GM20000 (cell line): Measurements from ENCODE around the gene TCAP.

Experiments used
- DNase-seq: peaks from one replicate; pipeline ENCODE4 v3.0.0; 2012; ENCODE audit warnings: low spot score
- TF ChIP-seq, protein P1 (sequence below): IDR thresholded peaks from 2 replicates; pipeline ENCODE4 v1.5.1; 2012; ENCODE audit warnings: mild to moderate bottlenecking, control low read depth; ENCODE audit errors: extremely low read depth, missing control alignments

Gene TCAP

DNA sequence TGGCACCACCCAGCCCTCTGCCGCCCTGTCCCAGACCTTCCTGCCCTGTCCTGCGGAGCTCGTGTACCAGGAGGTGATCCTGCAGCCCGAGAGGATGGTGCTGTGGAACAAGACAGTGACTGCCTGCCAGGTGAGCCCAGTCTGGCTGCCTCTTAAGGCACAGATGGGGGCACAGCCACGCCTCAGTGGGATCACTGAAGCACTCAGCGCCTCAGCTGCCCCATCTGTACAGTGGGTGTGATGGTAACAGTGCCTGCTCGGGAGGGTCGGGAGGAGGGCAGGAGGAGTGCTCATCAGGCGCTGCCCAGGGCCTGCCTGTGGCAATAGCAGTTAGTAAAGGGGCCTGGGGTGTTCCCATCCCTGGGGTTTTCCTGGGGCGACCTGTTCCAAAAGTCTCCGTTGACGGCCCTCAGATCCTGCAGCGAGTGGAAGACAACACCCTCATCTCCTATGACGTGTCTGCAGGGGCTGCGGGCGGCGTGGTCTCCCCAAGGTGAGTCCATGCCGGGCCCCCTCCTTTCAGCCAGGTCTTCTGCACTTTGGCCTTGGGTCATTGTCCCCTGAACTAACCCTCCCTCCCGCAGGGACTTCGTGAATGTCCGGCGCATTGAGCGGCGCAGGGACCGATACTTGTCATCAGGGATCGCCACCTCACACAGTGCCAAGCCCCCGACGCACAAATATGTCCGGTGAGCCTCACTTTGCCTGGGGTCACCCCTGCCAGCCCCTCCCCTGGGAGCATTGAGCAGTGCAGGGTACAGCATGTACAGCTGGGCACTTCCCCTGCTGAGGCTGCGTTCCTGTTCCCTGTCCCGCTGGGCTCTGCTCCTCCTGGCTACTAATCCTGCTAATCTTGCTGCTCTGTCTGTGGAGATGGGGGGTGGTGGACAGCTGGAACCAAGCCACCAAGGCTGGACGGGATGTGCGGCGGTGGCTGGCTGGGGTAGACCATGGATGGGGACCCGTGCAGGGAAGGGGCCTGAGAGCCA lies 4.5 kb upstream of the TCAP start:
- TF ChIP-seq, protein P1, sequence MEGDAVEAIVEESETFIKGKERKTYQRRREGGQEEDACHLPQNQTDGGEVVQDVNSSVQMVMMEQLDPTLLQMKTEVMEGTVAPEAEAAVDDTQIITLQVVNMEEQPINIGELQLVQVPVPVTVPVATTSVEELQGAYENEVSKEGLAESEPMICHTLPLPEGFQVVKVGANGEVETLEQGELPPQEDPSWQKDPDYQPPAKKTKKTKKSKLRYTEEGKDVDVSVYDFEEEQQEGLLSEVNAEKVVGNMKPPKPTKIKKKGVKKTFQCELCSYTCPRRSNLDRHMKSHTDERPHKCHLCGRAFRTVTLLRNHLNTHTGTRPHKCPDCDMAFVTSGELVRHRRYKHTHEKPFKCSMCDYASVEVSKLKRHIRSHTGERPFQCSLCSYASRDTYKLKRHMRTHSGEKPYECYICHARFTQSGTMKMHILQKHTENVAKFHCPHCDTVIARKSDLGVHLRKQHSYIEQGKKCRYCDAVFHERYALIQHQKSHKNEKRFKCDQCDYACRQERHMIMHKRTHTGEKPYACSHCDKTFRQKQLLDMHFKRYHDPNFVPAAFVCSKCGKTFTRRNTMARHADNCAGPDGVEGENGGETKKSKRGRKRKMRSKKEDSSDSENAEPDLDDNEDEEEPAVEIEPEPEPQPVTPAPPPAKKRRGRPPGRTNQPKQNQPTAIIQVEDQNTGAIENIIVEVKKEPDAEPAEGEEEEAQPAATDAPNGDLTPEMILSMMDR, result no peak
- no peak for DNase-seq

DNA sequence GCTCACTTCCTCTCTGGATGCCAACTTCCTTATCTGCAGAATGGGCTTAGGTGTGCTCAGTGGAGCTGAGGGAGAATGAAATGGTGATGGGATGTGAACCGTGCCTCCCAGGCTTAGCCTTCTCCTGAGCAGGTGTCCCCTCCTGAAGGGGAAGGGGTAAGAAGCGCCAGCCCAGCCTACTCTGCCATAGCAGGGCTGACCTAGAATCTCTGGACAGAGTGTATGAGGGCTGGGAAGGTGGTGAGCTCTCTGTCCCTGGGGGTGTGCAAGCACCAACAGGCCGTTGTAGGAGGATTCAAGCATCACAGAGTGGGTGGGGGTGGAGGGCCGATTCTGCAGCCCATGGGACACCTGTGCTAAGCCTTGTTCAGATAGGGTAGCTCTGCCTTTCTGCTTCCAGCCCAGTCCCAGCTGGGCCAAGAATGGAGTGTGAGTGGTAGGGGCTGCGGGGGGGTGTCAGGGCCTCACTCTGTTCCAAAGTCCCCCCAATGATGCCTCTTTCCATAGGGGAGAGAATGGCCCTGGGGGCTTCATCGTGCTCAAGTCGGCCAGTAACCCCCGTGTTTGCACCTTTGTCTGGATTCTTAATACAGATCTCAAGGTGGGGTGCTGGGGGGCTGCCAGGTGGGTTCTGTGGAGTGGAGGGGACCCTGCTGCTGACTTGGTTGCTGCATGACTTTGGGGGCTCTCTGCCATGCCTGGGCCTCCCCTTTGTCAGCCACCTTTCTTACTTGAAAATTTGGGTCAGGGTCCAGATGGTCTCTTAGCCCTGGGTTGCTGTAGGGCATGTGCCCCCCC lies 3.2 kb upstream of the TCAP start:
- TF ChIP-seq, protein P1, result no peak
- no peak for DNase-seq

DNA sequence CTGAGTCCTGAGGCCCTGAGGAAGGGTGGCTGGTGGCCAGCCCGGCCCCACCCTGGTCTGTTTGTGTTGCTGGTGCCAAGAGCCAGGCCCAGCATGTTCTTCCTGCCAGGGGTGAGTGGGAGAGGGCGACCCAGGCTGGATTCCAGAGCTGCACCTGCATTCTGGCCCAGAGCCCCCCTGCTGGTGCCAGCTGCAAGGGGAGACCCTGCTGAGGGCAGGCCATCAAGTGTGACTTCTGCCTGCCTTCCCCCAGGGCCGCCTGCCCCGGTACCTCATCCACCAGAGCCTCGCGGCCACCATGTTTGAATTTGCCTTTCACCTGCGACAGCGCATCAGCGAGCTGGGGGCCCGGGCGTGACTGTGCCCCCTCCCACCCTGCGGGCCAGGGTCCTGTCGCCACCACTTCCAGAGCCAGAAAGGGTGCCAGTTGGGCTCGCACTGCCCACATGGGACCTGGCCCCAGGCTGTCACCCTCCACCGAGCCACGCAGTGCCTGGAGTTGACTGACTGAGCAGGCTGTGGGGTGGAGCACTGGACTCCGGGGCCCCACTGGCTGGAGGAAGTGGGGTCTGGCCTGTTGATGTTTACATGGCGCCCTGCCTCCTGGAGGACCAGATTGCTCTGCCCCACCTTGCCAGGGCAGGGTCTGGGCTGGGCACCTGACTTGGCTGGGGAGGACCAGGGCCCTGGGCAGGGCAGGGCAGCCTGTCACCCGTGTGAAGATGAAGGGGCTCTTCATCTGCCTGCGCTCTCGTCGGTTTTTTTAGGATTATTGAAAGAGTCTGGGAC lies 2.4 kb upstream of the TCAP start:
- TF ChIP-seq, protein P1, result no peak
- no peak for DNase-seq

DNA sequence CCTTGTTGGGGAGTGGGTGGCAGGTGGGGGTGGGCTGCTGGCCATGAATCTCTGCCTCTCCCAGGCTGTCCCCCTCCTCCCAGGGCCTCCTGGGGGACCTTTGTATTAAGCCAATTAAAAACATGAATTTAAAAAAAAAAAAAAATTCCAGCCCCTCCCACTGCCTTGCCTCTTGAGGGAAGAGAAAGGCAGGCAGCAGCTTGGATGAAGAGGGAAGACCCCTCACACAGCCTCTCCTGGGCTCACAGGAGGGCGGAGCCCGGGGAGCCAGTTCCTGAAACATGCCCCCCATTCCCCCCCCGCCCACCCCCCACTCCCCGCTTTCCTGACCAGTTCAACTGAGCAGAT lies 1.8 kb upstream of the TCAP start:
- no peak for DNase-seq
- TF ChIP-seq, protein P1, result no peak

DNA sequence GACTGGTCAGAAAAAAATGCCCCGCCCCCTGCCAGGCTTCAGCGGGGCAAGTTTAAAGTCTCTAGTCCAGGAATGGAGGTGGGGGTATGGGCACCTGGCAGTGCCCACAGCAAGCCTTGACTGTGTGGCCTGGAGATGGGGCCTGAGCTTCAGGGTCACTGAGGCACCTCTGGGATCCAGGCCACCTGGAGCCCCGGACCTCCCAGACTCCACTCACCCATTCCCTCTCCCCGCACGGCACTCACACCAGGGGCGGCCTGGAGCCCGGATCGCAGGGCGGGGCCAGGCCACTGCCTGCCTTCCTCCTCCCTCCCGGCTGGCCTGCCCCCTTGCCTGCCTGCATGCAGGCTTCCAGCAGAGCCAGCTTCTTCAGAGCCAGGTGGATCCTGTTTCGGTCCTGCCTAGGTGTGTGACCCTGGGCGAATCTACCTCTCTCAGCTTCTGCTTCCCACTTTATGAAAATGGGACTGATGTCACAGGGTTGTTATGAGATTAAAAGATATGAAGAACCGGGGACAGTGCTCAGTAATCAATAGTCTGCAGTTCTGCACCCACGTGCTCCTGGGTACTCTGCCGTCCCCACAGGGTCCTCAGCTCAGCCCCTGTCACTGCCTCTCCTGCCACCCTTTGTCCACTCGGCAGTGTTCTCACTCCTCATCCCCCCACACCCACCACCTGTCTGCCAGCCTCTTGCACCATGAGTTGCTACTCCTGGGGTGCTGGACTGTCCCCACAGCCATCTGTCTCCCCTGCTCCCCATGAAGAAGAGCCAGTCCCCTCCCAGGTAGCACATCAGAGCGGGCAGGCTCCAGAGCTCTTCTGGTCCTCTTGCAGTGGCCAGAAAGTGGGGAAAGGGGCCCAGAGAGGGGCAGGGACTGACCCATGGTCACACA lies 1.2 kb upstream of the TCAP start:
- TF ChIP-seq, protein P1, result no peak
- no peak for DNase-seq

DNA sequence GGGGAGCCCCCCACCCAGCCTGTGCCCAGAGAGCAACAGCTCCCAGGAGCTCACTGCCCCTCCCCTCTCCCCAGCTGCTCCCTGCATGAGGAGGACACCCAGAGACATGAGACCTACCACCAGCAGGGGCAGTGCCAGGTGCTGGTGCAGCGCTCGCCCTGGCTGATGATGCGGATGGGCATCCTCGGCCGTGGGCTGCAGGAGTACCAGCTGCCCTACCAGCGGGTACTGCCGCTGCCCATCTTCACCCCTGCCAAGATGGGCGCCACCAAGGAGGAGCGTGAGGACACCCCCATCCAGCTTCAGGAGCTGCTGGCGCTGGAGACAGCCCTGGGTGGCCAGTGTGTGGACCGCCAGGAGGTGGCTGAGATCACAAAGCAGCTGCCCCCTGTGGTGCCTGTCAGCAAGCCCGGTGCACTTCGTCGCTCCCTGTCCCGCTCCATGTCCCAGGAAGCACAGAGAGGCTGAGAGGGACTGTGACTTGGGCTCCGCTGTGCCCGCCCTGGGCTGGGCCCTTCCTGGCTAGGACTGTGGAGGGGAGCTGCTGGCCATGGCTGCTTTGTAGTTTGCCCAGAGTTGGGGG lies 584 bp downstream of the TCAP start:
- TF ChIP-seq, protein P1, result no peak
- no peak for DNase-seq
